Heart left ventricle (tissue), 13 donors: Measurements from ENCODE around the gene TRIP12.

ENCODE experiments used
- CTCF ChIP-seq, 12 donors: fragments of 200-600 bp; sonication (generic) in 4 of 12; IDR thresholded peaks; one replicate each; pipeline versions ENCODE4 v1.5.0 to v1.8.0; 2018 to 2022; ENCODE audit warnings: antibody characterized with exemption in 12 of 12, mild to moderate bottlenecking in 5 of 12
- POLR2A ChIP-seq, 2 donors: fragments of 450-650 bp; IDR thresholded peaks; one replicate each; pipeline ENCODE4 v1.6.1; 2017; ENCODE audit warnings: antibody characterized with exemption in 2 of 2, mild to moderate bottlenecking in 2 of 2, moderate library complexity in 2 of 2
- donor health status: ischemic (EF 13 %, LVEDD 7.1; RV severe dilation, severe dysfunction).
- donor health status: DM: no; HTN: yes; CAD: no.
- donor health status: DM: no; HTN: no; CAD: no.
- donor health status: ischemic (EF 25% LVEDD 6.9; RV normal size, moderate dysfunction).
- donor health status: ischemic (EF 25% LVEDD 5.7; RV mildly dilated, moderate dysfunction).
- donor health status: ischemic (EF 35%, LVEDD 5.7; RV mildly dilated, moderate dysfunction).
- donor health status: nonischemic (EF 11% LVEDD 7.7; RV severe dilation, severe dysfunction).
- donor health status: DM: yes; HTN: yes; CAD: no.
- donor health status: PGD.
- donor health status: ischemic (EF 29% LVEDD 5.4; RV normal size, mild dysfunction).
- donor health status: nonischemic (EF 23%, LVEDD 6.1; RV moderate dilation, normal function).

- no peak for TF ChIP-seq CTCF (IDR thresholded peaks at IDR 0.05)
- no peak for TF ChIP-seq POLR2A (IDR thresholded peaks at IDR 0.05)
These were observed 147.6 kb downstream of the TRIP12 start for GRCh38 chr2:229774237-229774636.
